Kasumi-1 (cell line): ENCODE results near the gene ARRB2.
"Not testable (repeated sequence)": the region's sequence is repeated elsewhere in the genome, so short reads cannot be mapped to it uniquely, and the experiment has no call there.

Experiments
- DNase-seq, 2 experiments: peaks; one replicate each; lab custom pipeline; 2025; lab: John Stamatoyannopoulos, UW

The ARRB2 gene

DNA sequence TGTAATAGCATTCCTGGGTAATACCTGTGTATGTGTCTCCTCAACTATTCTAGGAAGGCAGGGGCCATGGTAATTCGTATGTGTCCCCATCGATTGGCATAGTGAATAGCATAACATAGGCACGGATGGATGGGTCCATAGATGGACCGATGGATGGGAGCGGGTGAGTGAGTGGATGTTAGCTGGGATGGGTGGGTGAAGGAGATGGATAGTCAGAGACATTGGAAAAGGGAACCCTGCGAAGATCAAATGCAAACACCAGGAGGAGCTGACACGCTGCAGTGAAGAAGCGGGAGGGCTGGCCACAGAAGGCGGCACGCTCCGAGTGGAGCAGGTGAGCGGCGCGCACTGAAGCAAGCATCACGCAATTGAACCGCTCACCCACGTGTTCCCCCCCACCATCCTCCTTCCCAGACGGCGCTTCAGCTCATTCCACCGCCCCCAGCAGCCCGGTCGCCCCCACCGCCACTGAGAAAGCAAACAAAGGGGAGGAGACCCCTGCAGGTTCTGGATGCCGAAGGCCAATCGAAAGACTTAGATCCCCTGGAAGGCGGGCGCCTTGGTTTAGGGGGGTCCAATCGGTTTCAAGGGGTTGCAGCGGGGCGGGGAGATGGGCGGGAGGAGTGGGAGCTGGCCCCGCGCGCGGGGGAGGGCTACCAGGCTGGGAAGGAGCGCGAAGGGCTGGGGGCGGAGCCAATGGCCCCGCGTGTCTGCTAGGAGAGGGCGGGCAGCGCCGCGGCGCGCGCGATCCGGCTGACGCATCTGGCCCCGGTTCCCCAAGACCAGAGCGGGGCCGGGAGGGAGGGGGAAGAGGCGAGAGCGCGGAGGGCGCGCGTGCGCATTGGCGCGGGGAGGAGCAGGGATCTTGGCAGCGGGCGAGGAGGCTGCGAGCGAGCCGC is at the start of gene ARRB2:
TSS of gene ARRB2 (plus strand) at position 839 of the 899 bp plus-strand sequence. CDS start 90 bp downstream, outside the sequence.
- peak; percentile 85 to 90 for DNase-seq

DNA sequence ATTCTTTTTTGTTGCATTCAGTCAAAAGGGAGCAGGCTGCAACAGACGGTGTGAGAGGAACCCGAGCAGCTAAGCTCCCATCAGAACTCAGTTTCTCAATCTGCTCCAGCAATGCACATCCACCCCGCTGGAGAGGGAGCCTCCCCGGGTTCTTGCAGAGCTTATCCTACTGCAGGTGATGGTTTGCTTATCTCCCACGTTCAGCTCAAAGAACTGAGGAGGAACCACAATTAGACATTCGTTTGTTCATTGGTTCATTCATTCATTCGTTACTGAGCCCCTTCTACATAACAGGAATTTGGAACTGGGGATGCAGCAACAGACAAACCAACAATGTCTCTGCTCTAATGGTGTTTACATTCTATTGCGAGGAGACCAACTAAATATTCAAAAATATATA is 46.7 kb upstream of the ARRB2 start:
- no peak for DNase-seq

DNA sequence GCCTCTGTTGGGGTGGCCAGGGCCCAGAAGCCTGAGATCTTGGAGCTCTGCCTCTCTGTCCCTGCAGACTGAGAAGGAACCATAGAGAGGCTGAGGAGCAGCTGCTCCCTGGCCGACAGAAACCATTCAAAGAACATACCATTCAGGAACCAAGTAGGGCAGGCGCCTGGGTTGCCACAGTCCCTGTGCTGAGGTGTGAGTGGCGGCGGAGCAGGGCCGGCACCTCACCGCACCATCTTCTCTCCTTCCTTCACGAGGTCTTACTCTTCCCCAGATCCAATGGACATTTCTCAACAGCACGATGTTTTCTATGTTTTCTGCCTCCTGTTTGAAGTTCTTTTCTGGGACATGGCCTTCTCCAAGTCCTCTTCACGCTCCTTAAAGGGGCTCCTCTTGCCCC is 46.2 kb upstream of the ARRB2 start:
- no peak for DNase-seq

DNA sequence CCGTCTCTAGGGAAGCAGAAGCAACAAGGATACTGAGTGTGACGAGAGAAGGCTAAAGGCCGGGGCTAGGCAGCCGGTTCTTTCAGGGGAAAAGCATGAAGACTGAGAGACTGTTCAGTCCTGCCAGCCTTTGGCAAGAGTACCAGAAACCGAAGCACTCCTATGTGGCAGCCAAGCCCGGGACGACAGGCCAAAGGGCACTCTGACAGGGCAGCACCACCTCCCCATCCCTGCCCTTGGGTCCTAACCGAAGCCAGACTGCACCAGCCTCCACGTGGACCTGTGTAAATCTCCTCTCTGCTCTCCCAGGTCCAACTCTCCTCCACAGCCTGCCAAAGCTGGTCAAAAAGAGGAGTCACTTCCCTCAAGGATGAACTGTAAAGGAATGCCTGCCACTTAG is 45.4 kb upstream of the ARRB2 start:
- no peak for DNase-seq

DNA sequence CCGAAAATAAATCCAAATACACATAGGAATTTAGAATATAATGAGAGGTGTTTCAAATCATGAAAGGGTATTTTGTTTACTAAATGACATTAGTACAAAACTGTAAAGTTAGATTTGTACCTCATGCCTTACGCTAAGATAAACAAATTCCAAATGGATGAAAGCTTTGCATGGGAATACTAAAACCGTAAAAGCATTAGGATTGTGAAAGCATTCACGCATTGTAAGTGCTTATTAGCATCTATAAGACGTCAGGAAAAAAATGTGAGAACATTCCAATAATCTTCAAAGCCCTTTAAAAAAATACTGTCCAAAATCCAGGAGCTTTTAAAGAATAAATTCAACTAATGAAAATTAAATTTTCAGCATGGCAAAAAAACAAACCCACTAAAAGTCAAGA is 44.1 kb upstream of the ARRB2 start:
- DNase-seq = no peak

DNA sequence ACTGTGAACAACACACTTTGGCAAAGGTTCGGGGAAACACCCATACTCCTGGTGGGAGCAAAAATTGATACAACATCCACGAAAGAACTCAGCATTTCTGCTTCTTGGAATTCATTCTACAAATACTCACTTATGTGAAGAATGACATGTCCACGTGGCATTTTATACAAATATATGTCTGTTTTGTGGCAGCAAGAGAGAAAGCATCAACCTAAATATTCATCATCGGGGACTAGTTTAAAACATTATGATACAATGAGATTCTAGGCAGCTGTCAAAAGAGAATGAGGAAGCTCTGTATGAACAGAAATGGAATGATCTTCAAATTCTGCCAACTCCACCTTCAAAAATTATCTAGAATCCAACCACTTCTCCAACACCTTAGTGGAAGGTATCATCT is 43.3 kb upstream of the ARRB2 start:
- no peak for DNase-seq

DNA sequence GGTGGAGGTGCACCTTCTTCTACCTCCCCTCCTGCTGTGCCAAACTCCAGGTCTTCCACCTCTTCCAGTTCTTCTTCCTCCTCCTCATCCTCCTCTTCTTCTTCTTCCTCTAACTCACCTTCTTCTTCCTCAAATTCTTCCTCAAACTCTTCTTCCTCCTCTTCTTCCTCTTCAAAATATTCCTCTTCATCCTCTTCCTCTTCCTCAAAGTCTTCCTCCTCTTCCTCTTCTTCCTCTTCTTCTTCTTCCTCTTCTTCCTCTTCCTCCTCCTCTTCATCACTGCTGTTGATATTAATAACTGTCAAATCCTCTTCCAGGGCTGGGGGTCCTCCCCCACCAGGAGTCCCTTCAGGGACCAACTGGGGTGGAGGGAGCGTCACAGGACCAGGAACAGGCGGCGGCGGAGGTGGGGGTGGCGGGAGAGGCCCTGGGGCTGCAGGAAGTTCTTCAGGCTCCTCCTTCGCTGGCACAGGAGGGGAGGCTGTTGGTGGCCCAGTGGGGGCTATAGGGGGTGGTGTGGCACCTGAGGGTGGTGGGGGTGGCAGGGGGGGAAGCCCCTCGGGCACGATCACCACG is 38.3 kb upstream of the ARRB2 start:
- no peak for DNase-seq

DNA sequence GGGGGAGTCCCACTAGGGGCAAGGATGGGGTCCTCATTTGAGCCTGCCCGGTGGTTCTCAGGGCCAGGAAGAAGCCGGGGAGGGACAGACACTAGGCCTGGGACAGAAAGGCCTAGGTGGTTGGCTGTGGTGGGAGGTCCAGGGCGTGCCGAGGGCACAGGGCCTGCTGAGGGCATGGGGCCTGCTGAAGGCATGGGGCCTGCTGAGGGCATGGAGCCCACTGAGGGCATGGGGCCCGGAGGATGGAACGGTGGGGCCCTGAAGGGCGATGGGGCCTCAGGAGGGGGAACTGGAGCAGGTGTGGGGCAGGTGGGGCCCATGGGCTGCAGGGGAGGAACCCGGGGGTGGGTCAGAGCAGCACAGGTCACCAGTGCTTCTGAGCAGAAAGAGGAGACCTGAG is 37.7 kb upstream of the ARRB2 start:
- DNase-seq = no peak

DNA sequence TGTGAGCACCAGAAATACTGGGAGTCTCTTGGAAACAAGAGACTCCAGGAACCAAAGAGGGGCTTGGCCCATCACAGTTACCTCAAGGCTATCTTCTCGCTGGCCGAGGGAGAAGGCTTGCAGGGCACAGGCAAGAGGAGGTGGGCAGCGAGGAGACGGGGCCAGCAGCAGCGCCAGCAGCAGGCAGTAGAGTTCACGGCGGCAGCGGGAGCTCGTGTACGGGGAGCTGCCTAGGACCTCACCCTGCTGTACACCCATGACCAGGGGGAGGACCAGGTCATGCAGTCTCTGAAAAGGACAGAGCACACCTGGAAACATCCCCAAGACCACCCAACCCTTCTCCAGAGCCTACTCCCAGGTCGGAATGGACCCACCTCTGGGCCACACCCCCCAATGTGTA is 37.3 kb upstream of the ARRB2 start:
- no peak for DNase-seq

DNA sequence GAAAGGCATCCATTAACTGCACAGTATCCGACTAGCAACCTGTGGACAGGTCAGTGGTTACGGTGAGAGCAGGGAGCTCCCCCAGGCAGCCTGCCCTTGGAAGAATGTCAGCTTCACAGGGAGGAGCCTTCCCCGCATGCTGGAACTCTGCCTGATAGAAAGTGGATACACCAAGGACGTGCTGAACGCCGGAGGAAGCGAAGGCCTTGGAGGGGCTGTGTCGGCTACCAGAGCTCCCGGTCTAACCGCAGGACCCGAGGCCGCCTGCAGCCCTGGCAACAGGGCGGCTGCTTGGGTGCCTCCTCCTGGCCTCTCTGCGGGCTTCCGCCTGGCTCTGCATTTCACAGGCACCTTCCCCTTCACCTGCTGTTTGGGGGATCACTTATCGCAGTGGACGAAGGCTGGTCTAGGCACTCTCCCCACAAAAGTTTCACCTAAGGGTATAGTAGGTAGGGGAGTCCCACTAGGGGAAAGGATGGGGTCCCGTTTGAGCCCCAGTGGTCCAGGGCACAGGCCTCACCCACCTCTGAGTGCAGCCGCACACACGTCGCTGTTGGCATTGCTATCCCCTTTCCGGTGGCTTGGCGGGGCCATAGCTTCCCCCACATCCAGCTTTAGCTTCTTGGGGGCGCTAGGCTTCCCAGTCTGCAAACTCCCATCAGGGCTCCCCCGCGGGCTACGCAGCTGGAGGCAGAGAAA is 36.3 kb upstream of the ARRB2 start:
- DNase-seq = no peak

DNA sequence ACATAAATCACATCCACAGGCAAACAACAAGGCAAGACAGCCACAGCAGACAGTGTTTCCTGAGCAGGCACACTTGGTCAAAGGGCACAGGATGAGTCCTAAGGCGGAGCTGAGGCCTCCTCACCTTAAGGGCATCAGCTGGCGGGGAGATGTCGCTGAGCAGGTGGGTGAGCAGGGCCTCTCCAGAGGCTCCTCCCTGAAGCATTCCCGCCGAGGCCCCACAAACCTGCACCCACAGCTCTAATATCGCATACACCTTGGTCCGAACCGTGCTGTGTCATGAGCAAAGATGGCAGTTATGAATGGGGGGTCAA is 35.8 kb upstream of the ARRB2 start:
- no peak for DNase-seq

DNA sequence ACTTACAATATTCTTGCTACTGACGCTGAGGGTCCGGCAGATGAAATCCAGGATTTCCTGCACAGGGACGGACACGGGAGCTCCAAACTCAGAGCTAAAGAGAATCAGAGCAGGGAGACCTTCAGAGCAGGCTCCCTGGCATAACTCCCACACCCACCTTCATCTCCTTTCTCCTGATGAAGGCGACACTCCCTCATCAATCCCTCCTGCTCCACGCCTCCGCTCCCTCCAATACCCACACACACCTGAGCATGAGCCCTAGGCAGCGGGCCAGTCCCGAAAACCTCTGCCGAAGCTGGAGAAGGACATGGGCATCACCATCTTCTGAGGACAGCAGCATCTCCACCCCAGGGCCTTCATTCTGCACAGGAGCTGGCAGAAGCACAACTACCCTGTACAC is 34.6 kb upstream of the ARRB2 start:
- DNase-seq = no peak

DNA sequence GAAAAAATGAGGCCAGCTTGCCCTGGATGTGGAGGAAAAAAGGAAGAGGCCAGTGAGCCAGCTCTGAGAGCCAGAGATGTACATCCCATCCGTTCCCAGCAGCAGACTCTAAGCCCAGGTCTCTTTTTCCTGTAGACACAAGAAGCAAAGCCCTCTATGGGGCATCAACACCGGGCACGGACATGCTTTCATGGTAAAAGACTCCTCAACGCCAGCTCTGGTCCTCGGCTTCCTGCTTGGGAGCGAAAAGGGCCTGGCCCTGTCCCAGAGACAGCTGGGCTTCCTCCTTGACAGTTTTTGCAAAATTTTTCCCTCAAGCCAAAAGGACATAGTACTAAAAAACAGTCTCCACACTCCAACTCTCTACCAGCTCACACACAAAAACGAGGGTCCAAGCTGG is 33.6 kb upstream of the ARRB2 start:
- DNase-seq = no peak

DNA sequence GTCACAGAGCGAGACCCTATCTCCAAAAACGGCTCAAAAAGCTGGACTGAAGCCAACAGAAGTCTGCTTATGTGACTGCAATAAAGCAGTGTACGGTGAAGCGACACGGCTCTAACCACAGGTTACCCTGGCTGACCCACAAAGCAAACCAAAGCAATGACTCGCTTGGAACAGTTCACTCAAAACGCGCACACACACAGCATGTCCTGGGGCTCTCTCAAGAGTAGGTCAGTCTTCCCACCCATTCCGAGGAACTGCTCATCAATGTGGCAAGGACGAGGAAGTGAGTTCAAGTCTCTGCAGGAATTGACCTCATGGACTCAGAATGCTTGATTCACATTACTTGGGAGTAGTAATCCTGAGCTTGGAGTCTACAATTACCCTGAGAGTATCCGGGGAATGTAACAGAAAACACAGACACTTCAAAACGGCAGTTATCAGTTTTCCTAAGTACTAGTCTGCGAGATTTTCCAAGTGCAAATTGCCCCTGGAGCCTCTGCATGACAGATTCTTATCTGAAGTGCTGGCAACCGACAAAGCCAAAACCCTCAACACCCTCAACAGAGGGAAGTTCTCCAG is 31.9 kb upstream of the ARRB2 start:
- no peak for DNase-seq

DNA sequence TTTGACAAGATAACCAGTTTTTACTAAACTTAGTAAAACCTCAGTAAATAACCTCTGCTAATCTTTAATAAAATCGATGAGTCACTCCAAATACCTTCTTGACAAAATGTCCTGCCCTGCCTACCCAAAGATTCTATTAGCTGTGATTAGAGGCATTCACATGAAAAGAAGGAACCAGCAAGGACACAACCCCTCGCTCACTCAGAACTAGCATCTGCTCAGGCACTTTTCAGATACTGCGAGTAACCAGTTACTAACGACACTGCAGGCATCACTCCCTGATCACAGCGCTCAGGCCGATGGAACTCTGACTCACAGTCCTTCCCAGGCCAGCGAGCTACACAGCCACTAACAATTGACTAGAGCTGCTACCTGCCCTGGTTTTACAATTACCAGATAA is 30.8 kb upstream of the ARRB2 start:
- DNase-seq = no peak

DNA sequence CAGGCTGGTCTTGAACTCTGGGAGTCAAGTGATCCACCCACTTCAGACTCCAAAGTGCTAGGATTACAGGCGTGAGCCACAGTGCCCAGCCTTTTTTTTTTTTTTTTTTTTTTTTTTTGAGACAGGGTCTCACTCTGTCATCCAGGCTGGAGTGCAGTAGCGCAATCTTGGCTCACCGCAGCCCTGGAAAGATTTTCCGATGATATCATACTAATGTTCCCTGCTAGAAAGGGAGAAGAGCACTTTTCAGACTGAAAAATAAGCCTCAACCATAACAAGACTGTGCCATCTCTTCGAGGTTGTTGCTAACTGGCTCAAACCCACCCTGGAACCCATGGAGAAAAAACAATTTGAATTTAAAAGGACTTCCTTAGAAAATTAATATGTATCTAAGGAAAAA is 26.7 kb upstream of the ARRB2 start:
- DNase-seq = not testable (repeated sequence)

DNA sequence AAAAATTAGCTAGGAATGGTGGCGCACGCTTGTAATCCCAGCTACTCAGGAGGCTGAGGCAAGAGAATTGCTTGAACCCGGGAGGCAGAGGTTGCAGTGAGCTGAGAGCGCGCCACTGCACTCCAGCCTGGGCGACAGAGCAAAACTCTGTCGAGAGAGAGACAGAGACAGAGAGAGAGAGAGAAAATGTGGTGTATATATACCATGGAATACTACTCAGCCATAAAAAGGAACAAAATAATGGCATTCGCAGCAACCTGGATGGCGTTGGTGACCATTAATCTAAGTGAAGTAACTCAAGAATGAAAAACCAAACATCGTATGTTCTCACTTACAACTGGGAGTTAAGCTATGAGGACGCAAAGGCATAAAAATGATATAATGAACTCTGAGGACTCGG is 20.6 kb upstream of the ARRB2 start:
- DNase-seq = not testable (repeated sequence)

DNA sequence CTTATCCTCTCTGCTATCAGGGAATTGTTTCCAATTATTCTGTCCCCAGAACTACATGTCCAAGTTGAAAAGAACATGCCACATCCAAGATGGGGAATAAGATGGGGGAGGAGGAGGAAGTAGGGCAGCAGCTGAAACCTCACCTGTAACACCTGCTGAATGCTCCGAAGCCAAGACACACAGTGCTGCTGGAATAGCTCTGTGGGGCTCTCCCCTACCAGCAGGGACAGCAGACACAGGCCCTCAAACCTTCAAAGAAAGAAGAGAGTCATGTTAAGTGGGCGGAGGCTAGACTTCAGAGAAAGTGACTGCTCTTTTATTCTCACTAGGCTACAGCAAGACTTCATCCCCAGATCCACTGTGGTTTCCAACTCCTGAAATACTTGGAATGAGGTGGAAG is 19.7 kb upstream of the ARRB2 start:
- no peak for DNase-seq

DNA sequence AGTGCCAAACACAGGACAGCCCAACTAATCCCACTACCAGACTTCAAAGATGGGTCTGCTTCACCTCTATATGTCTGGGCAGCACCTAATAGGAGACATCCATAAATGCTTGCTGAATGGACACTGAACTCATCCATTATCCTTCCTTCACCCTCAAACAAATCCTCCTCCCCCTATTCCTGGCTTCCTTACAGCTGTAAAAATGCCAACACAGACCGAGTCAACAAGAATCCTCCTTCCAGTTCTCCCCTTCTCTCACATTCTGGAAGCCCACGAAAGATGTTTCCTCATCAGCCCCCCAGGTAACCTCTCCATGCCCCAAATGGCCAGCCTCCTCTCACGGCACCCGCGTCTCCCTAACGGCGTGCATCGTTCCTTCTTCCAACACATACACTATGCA is 18.7 kb upstream of the ARRB2 start:
- DNase-seq = no peak

DNA sequence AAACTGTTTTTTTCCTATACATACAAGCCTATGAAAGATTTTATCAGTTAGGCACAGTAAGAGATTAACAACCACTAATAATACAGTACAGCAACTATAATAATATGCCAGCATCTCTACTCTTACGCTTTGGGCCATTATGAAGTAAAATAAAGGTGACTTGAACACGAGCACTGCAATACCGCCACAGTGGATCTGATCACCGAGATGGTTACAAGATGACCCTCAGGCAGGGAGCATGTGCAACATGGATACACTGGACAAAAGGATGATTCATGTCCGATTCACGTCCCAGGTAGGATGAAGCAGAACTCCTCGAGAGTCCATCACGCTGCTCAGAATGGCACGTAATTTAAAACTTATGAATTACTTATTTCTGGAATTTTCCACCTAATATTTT is 17.0 kb upstream of the ARRB2 start:
- DNase-seq = no peak

DNA sequence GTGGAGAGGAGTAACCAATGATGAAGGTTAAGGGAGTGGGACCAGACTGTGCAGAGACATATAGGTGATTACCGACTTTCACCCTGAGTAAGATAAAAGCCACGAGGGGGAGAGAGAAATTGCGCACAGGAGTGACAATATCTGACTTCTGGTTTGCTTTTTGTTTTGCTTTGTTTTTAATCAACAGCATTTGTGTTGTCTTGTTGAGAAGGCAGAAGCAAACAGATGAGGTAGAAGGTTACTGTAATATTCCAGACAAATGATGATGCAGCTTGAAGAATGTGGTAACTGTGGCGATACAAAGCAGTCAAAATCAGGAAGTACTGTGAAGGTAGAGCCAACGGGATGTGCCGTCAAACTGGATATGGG is 14.0 kb upstream of the ARRB2 start:
- DNase-seq = peak; percentile 12 to 20

DNA sequence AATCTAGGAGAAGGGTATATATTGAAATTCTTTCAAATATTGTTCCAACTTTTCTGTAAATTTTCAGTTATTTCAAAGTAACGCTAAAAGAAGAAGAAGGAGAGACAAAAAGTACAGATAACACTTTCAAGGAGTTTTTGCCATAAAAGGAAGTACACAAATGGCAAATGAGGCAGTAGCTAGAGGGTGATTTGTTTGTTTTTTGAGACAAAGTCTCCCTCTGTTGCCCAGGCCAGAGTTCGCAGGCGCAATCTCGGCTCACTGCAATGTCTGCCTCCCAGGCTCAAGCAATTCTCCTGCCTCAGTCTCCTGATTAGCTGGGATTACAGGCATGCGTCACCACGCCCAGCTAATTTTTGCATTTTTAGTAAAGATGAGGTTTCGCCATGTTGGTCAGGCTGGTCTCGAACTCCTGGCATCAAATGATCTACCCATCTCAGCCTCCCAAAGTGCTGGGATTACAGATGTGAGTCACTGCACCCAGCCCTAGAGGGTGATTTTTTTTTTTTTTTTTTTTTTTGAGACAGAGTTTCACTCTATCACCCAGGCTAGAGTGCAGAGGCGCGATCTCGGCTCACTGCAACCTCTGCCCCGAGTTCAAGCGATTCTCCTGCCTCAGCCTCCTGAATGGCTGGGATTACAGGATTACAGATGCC is 10.9 kb upstream of the ARRB2 start:
- not testable (repeated sequence) for DNase-seq
